Osteoblast (primary cell): ENCODE results near the gene NOC2L. TPM values are rescaled to one million over a fixed set of nuclear protein-coding genes. Genes with fewer than 3 reads are reported as not detected.
"Not testable (repeated sequence)": the region's sequence is repeated elsewhere in the genome, so short reads cannot be mapped to it uniquely, and the experiment has no call there.

Source experiments
- DNase-seq: peaks from one replicate; pipeline ENCODE4 v3.0.0; 2011; ENCODE audit warnings: low spot score, mixed read lengths; ENCODE audit not compliant: insufficient read length; ENCODE audit errors: missing footprints
- H2AFZ ChIP-seq: 2 replicates; pipeline ENCODE4 v1.6.0; 2011; ENCODE audit warnings: mild to moderate bottlenecking, low read length
- H3K27ac ChIP-seq: 2 replicates; pipeline ENCODE4 v1.5.1; 2011; ENCODE audit warnings: mild to moderate bottlenecking, low read depth, low read length, moderate library complexity
- H3K27me3 ChIP-seq: 2 replicates; pipeline ENCODE4 v1.6.0; 2012; ENCODE audit warnings: mild to moderate bottlenecking, control low read depth, inconsistent platforms, low read length, moderate library complexity; ENCODE audit not compliant: insufficient read depth
- H3K36me3 ChIP-seq: 2 replicates; pipeline ENCODE4 v1.5.1; 2011; ENCODE audit warnings: mild to moderate bottlenecking, low read length, control low read depth, moderate library complexity; ENCODE audit not compliant: insufficient read depth
- H3K4me1 ChIP-seq: 2 replicates; pipeline ENCODE4 v1.5.1; 2011; ENCODE audit warnings: mild to moderate bottlenecking, low read length, control low read depth, moderate library complexity; ENCODE audit not compliant: insufficient read depth
- H3K4me2 ChIP-seq: 2 replicates; pipeline ENCODE4 v1.6.0; 2011; ENCODE audit warnings: mild to moderate bottlenecking, low read length; ENCODE audit not compliant: insufficient read depth
- H3K4me3 ChIP-seq: fragments of 200-600 bp; sonication (generic); 3 replicates; pipeline ENCODE4 v1.5.1; 2012; ENCODE audit warnings: mild to moderate bottlenecking, low read length, inconsistent platforms; ENCODE audit not compliant: insufficient read depth
- H3K79me2 ChIP-seq: 2 replicates; pipeline ENCODE4 v1.6.0; 2012; ENCODE audit warnings: mild to moderate bottlenecking, low read length, control low read depth, inconsistent platforms; ENCODE audit not compliant: insufficient read depth
- H3K9me3 ChIP-seq: 2 replicates; pipeline ENCODE4 v1.5.1; 2011; ENCODE audit warnings: low read depth, low read length, control low read depth
- H4K20me1 ChIP-seq: 2 replicates; pipeline ENCODE4 v1.6.0; 2012; ENCODE audit warnings: mild to moderate bottlenecking, low read length, control low read depth; ENCODE audit not compliant: insufficient read depth
- total RNA-seq: library from RNA; depleted of rRNA; stranded (reverse); fragments of >200 nt; gene quantifications from 2 replicates; pipeline ENCODE4 v1.2.3, GENCODE V29; 2012
- TF ChIP-seq, protein P1 (sequence below): IDR thresholded peaks from 2 replicates; pipeline ENCODE4 v1.5.1; 2011; ENCODE audit warnings: mild to moderate bottlenecking, low read depth, low read length, moderate library complexity; ENCODE audit errors: extremely low read depth

NOC2L gene
- total RNA-seq, 1 donor: 47.8 TPM

- Histone ChIP-seq H3K9me3 (no peaks in the 10 kb centered on the region), H3K36me3 (peaks cover 74% of the 10 kb centered on the region), H3K27me3 (no peaks in the 10 kb centered on the region), H4K20me1 (peaks cover 47% of the 10 kb centered on the region), H3K79me2 (peaks cover 2% of the 10 kb centered on the region), H3K27ac (no peak overlapping the region), H3K4me1 (no peaks in the 10 kb centered on the region), H2AFZ (no peak overlapping the region), H3K4me3 (no peak overlapping the region), H3K4me2 (no peak overlapping the region)
- no peak for DNase-seq
- TF ChIP-seq, protein P1, sequence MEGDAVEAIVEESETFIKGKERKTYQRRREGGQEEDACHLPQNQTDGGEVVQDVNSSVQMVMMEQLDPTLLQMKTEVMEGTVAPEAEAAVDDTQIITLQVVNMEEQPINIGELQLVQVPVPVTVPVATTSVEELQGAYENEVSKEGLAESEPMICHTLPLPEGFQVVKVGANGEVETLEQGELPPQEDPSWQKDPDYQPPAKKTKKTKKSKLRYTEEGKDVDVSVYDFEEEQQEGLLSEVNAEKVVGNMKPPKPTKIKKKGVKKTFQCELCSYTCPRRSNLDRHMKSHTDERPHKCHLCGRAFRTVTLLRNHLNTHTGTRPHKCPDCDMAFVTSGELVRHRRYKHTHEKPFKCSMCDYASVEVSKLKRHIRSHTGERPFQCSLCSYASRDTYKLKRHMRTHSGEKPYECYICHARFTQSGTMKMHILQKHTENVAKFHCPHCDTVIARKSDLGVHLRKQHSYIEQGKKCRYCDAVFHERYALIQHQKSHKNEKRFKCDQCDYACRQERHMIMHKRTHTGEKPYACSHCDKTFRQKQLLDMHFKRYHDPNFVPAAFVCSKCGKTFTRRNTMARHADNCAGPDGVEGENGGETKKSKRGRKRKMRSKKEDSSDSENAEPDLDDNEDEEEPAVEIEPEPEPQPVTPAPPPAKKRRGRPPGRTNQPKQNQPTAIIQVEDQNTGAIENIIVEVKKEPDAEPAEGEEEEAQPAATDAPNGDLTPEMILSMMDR: no peak
Observed at GRCh38 chr1:950881-951280, 8.2 kb downstream of the NOC2L start.

DNA sequence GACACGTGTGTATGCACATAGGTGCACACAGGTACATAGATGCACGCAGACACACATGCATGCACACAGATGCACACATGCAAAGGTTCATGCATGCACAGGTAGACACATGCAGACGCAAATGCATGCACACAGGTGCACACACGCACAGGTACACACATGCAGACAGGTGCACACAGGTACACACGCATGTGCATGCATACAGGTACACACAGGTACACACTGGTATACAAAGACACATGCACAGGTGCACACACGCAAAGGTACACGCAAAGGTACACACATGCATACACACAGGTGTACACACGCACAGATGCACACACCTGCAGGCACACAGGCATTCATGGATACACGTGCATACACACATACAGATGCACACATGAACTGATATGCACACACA is 8.8 kb downstream of the NOC2L start:
- H3K9me3 ChIP-seq: no peaks in the 10 kb centered on the region
- no peaks in the 10 kb centered on the region for H3K79me2 ChIP-seq
- H3K27me3 ChIP-seq: no peaks in the 10 kb centered on the region
- DNase-seq: no peak
- H3K4me1 ChIP-seq: no peaks in the 10 kb centered on the region
- H3K4me3 ChIP-seq: no peak overlapping the region
- no peak overlapping the region for H3K27ac ChIP-seq
- peaks cover 47% of the 10 kb centered on the region for H4K20me1 ChIP-seq
- H2AFZ ChIP-seq: no peak overlapping the region
- TF ChIP-seq, protein P1: no peak
- H3K36me3 ChIP-seq: peaks cover 75% of the 10 kb centered on the region
- H3K4me2 ChIP-seq: no peak overlapping the region

- H3K27me3 ChIP-seq: no peaks in the 10 kb centered on the region
- no peak overlapping the region for H3K4me3 ChIP-seq
- peaks cover 59% of the 10 kb centered on the region for H3K36me3 ChIP-seq
- TF ChIP-seq, protein P1: no peak
- no peak overlapping the region for H3K27ac ChIP-seq
- no peak overlapping the region for H3K4me2 ChIP-seq
- H3K79me2 ChIP-seq: no peaks in the 10 kb centered on the region
- H4K20me1 ChIP-seq: peaks cover 34% of the 10 kb centered on the region
- no peaks in the 10 kb centered on the region for H3K9me3 ChIP-seq
- no peak for DNase-seq
- H2AFZ ChIP-seq: no peak overlapping the region
- no peaks in the 10 kb centered on the region for H3K4me1 ChIP-seq
Observed at GRCh38 chr1:947958-948357, 11.1 kb downstream of the NOC2L start.

- H3K27ac ChIP-seq, H3K27me3 ChIP-seq, H3K9me3 ChIP-seq, H3K79me2 ChIP-seq, DNase-seq, H3K4me1 ChIP-seq, H2AFZ ChIP-seq, H3K4me2 ChIP-seq, H3K4me3 ChIP-seq: not testable (repeated sequence)
- Histone ChIP-seq H4K20me1 (peaks cover 32% of the 10 kb centered on the region), H3K36me3 (peaks cover 50% of the 10 kb centered on the region)
Observed at GRCh38 chr1:946811-947210, 12.2 kb downstream of the NOC2L start.
